ENCODE results near the gene ERC2. TPM values are rescaled to one million over a fixed set of nuclear protein-coding genes. Genes with fewer than 3 reads are reported as not detected.

ERC2 gene
- total RNA-seq, 1 donor from 2014 or later, result 1.5 TPM

GRCh38 chr3:56137415-56137814 is 330.9 kb downstream of the ERC2 start:
- H3K27me3 ChIP-seq (ENCODE audit: low read depth), result no peaks in the 10 kb centered on the region
- no peaks in the 10 kb centered on the region for H3K36me3 ChIP-seq
- DNase-seq (no peak), ATAC-seq (no peak)
- intact Hi-C loops (cut with DNase I), result no loop called here
- no peak overlapping the region for H3K27ac ChIP-seq
- H3K4me3 ChIP-seq, result no peak overlapping the region
- TF ChIP-seq, protein P1, sequence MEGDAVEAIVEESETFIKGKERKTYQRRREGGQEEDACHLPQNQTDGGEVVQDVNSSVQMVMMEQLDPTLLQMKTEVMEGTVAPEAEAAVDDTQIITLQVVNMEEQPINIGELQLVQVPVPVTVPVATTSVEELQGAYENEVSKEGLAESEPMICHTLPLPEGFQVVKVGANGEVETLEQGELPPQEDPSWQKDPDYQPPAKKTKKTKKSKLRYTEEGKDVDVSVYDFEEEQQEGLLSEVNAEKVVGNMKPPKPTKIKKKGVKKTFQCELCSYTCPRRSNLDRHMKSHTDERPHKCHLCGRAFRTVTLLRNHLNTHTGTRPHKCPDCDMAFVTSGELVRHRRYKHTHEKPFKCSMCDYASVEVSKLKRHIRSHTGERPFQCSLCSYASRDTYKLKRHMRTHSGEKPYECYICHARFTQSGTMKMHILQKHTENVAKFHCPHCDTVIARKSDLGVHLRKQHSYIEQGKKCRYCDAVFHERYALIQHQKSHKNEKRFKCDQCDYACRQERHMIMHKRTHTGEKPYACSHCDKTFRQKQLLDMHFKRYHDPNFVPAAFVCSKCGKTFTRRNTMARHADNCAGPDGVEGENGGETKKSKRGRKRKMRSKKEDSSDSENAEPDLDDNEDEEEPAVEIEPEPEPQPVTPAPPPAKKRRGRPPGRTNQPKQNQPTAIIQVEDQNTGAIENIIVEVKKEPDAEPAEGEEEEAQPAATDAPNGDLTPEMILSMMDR (IDR thresholded peaks at IDR 0.05), result no peak
- no peaks in the 10 kb centered on the region for H3K4me1 ChIP-seq
- no peaks in the 10 kb centered on the region for H3K9me3 ChIP-seq

DNA sequence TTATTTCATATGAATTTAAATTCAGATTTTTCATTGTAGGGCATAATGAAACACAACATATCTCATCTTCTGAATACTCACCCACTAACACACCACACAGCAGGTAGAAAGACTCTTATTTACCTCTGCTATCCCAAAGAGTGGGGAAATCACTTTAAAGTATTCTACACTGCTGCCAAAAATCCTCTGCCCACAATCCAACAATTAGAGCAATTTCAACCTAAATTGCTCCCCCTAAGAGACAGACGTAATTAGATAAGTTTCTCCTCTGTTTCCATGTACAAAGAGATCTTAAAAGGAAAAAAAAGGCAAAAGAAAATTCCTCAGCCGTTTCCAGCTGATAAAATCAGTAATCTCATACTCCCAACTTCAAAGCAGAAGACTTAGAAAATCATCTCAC is 331.8 kb downstream of the ERC2 start:
- TF ChIP-seq, protein P1 (IDR thresholded peaks at IDR 0.05), result no peak
- no peaks in the 10 kb centered on the region for H3K9me3 ChIP-seq
- no peaks in the 10 kb centered on the region for H3K36me3 ChIP-seq
- H3K27me3 ChIP-seq (ENCODE audit: low read depth), result no peaks in the 10 kb centered on the region
- H3K4me1 ChIP-seq, result no peaks in the 10 kb centered on the region
- intact Hi-C loops (cut with DNase I), result no loop called here
- H3K27ac ChIP-seq, result no peak overlapping the region
- no peak overlapping the region for H3K4me3 ChIP-seq
- no peak for ATAC-seq
- DNase-seq, result no peak

GRCh38 chr3:56135941-56136340 is 332.3 kb downstream of the ERC2 start:
- TF ChIP-seq, protein P1 (IDR thresholded peaks at IDR 0.05), result no peak
- Histone ChIP-seq H3K27me3 (ENCODE audit: low read depth) (no peaks in the 10 kb centered on the region), H3K36me3 (no peaks in the 10 kb centered on the region), H3K4me1 (no peaks in the 10 kb centered on the region), H3K9me3 (no peaks in the 10 kb centered on the region), H3K4me3 (no peak overlapping the region), H3K27ac (no peak overlapping the region)
- ATAC-seq (no peak), DNase-seq (no peak)
- intact Hi-C loops (cut with DNase I), result no loop called here

GRCh38 chr3:56133423-56133822 is 334.8 kb downstream of the ERC2 start:
- no peaks in the 10 kb centered on the region for H3K9me3 ChIP-seq
- DNase-seq (no peak), ATAC-seq (no peak)
- intact Hi-C loops (cut with DNase I), result no loop called here
- H3K4me3 ChIP-seq, result no peak overlapping the region
- H3K27me3 ChIP-seq (ENCODE audit: low read depth), result no peaks in the 10 kb centered on the region
- TF ChIP-seq, protein P1 (IDR thresholded peaks at IDR 0.05), result no peak
- H3K4me1 ChIP-seq, result no peaks in the 10 kb centered on the region
- no peaks in the 10 kb centered on the region for H3K36me3 ChIP-seq
- H3K27ac ChIP-seq, result no peak overlapping the region

DNA sequence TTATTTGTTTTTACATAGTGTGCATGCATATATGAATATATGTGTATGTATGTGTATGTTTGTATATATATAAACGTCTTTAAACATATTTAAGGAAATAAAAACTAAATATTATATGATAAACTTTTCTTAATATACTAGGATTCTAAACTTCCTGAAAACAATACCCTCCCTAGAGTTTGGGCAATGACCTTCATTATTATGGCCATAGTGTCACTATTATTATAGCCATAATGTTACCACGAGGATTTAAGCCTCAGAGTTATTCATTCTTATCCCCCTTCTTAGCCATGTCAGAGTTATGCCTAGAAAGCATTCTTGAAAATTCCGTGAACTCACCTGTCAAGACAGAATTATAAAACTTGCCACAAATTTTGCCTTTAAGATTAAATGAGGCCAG is 335.5 kb downstream of the ERC2 start:
- Histone ChIP-seq H3K9me3 (no peaks in the 10 kb centered on the region), H3K4me1 (no peaks in the 10 kb centered on the region), H3K27ac (no peak overlapping the region), H3K36me3 (no peaks in the 10 kb centered on the region), H3K4me3 (no peak overlapping the region), H3K27me3 (ENCODE audit: low read depth) (no peaks in the 10 kb centered on the region)
- TF ChIP-seq, protein P1 (IDR thresholded peaks at IDR 0.05), result no peak
- intact Hi-C loops (cut with DNase I), result no loop called here
- no peak for ATAC-seq
- DNase-seq, result no peak

Data from lower lobe of right lung (tissue), 2 donors.